SK-N-SH (cell line): ENCODE results near the gene GNG12. TPM values are rescaled to one million over a fixed set of nuclear protein-coding genes. Genes with fewer than 3 reads are reported as not detected.

ENCODE experiments used
- CTCF ChIA-PET: fragments of 300-600, 350-600 bp; formaldehyde crosslinking; extraction: SDS; loops from one replicate; lab custom pipeline; 2021; lab: Yijun Ruan, JAX
- POLR2A ChIA-PET: fragments of 350-600 bp; sonication (Branson Sonifier 250); formaldehyde crosslinking; extraction: SDS; loops from one replicate; lab custom pipeline; 2020; ENCODE audit warnings: antibody characterized with exemption, inconsistent platforms; lab: Yijun Ruan, JAX
- DNase-seq: peaks from one replicate; pipeline ENCODE4 v3.0.0; 2012
- H2AFZ ChIP-seq: fragments of 200-600 bp; sonication (generic); 2 replicates; pipeline ENCODE4 v1.8.1; 2016; ENCODE audit warnings: antibody characterized with exemption, mild to moderate bottlenecking, low read depth
- H3F3A ChIP-seq: fragments of 200-600 bp; sonication (generic); replicated peaks from 2 replicates; pipeline ENCODE3; 2016; ENCODE audit warnings: antibody characterized with exemption, mild to moderate bottlenecking; ENCODE audit not compliant: insufficient read depth
- H3K27ac ChIP-seq, 2 experiments: fragments of 200-500 bp in 1 of 2; fragments of 200-600 bp in 1 of 2; sonication (Bioruptor generic) in 1 of 2; sonication (generic), shearing (Covaris generic) in 1 of 2; 2 replicates each; pipeline versions ENCODE4 v1.5.1 to v1.6.1; 2014 to 2016; ENCODE audit warnings: low read depth in 2 of 2, inconsistent platforms in 1 of 2, low read length in 1 of 2, mild to moderate bottlenecking in 1 of 2, mixed read lengths in 1 of 2
- H3K27me3 ChIP-seq: fragments of 200-600 bp; sonication (generic), shearing (Covaris generic); 2 replicates; pipeline ENCODE4 v1.6.1; 2016; ENCODE audit warnings: mixed run types; ENCODE audit not compliant: insufficient read depth
- H3K36me3 ChIP-seq, 2 experiments: fragments of 200-500 bp in 1 of 2; fragments of 200-600 bp in 1 of 2; sonication (Bioruptor generic) in 1 of 2; sonication (generic) in 1 of 2; replicated peaks in 1 of 2; 2 replicates each; pipeline versions ENCODE3 to v1.5.1; 2014 to 2016; ENCODE audit warnings: low read length in 1 of 2, mild to moderate bottlenecking in 1 of 2; ENCODE audit not compliant: insufficient read depth in 2 of 2, control insufficient read depth in 1 of 2
- H3K4me1 ChIP-seq, 2 experiments: fragments of 200-500 bp in 1 of 2; fragments of 200-600 bp in 1 of 2; sonication (Bioruptor generic) in 1 of 2; sonication (generic), shearing (Covaris generic) in 1 of 2; 2 replicates each; pipeline versions ENCODE4 v1.5.1 to v1.6.1; 2014 to 2016; ENCODE audit warnings: low read depth in 1 of 2, low read length in 1 of 2, mixed run types in 1 of 2; ENCODE audit not compliant: insufficient read depth in 2 of 2, control insufficient read depth in 1 of 2
- H3K4me2 ChIP-seq: fragments of 200-600 bp; sonication (generic), shearing (Covaris generic); 2 replicates; pipeline ENCODE4 v1.6.1; 2017; ENCODE audit warnings: mixed run types
- H3K4me3 ChIP-seq, 2 experiments: fragments of 200-500 bp in 1 of 2; fragments of 200-600 bp in 1 of 2; sonication (Bioruptor generic) in 1 of 2; sonication (generic), shearing (Covaris generic) in 1 of 2; 2 replicates each; pipeline versions ENCODE4 v1.5.1 to v1.8.1; 2014 to 2016; ENCODE audit warnings: low read depth in 2 of 2, inconsistent platforms in 1 of 2, low read length in 1 of 2, mild to moderate bottlenecking in 1 of 2, mixed read lengths in 1 of 2, moderate library complexity in 1 of 2
- H3K79me2 ChIP-seq: fragments of 200-600 bp; sonication (generic); 2 replicates; pipeline ENCODE4 v1.8.1; 2017; ENCODE audit warnings: mild to moderate bottlenecking; ENCODE audit not compliant: insufficient read depth
- H3K9ac ChIP-seq: fragments of 200-600 bp; sonication (generic); 2 replicates; pipeline ENCODE4 v1.6.1; 2017; ENCODE audit warnings: mixed run types
- H3K9me2 ChIP-seq: fragments of 200-600 bp; sonication (generic); 2 replicates; pipeline ENCODE4 v1.6.1; 2017; ENCODE audit warnings: mixed run types
- H3K9me3 ChIP-seq: fragments of 200-600 bp; sonication (generic); 2 replicates; pipeline ENCODE4 v1.6.1; 2017; ENCODE audit warnings: mixed run types, mild to moderate bottlenecking, moderate library complexity
- H4K20me1 ChIP-seq: fragments of 200-600 bp; sonication (generic); 2 replicates; pipeline ENCODE4 v1.6.1; 2017; ENCODE audit warnings: mild to moderate bottlenecking, mixed run types; ENCODE audit not compliant: insufficient read depth
- CHD2 ChIP-seq: fragments of 150-350 bp; IDR thresholded peaks from 2 replicates; pipeline ENCODE4 v1.6.1; 2018; ENCODE audit warnings: low read length; ENCODE audit not compliant: partially characterized antibody
- ELF1 ChIP-seq: IDR thresholded peaks from 2 replicates; pipeline ENCODE4 v1.4.0; 2012
- EP300 ChIP-seq, 2 experiments: IDR thresholded peaks; 2 replicates each; pipeline versions ENCODE4 v1.4.0 to v1.6.1; 2012; ENCODE audit warnings: borderline replicate concordance in 1 of 2, low read depth in 1 of 2, low read length in 1 of 2
- EZH2phosphoT487 ChIP-seq: fragments of 200-600 bp; sonication (generic); IDR thresholded peaks from 2 replicates; pipeline ENCODE4 v1.6.1; 2017; ENCODE audit warnings: low read depth, mixed run types, mild to moderate bottlenecking, antibody characterized with exemption, moderate library complexity, borderline replicate concordance
- FOSL2 ChIP-seq: IDR thresholded peaks from 2 replicates; pipeline ENCODE4 v1.4.0; 2012; ENCODE audit warnings: low read depth, mild to moderate bottlenecking, moderate library complexity, borderline replicate concordance
- FOXJ3 ChIP-seq: sonication (generic); formaldehyde crosslinking; IDR thresholded peaks from 2 replicates; pipeline ENCODE4 v1.5.1; 2020; ENCODE audit warnings: mild to moderate bottlenecking, missing genetic modification reagents
- FOXM1 ChIP-seq: IDR thresholded peaks from 2 replicates; pipeline ENCODE4 v1.4.0; 2012; ENCODE audit warnings: low read depth, mild to moderate bottlenecking
- GATA2 ChIP-seq: sonication (generic); formaldehyde crosslinking; IDR thresholded peaks from 2 replicates; pipeline ENCODE4 v1.5.0; 2020; ENCODE audit warnings: mild to moderate bottlenecking, missing genetic modification reagents
- JUND ChIP-seq: IDR thresholded peaks from 2 replicates; pipeline ENCODE4 v1.4.0; 2012
- MEF2A ChIP-seq: IDR thresholded peaks from 2 replicates; pipeline ENCODE4 v1.4.0; 2012; ENCODE audit warnings: low read depth, borderline replicate concordance
- NFIC ChIP-seq: IDR thresholded peaks from 2 replicates; pipeline ENCODE4 v1.4.0; 2012; ENCODE audit warnings: borderline replicate concordance
- NRF1 ChIP-seq: IDR thresholded peaks from 2 replicates; pipeline ENCODE4 v1.6.1; 2012; ENCODE audit warnings: low read depth, mild to moderate bottlenecking, low read length
- POLR2AphosphoS5 ChIP-seq: IDR thresholded peaks from 2 replicates; pipeline ENCODE4 v1.6.1; 2012; ENCODE audit warnings: low read depth, low read length
- RAD21 ChIP-seq: IDR thresholded peaks from 2 replicates; pipeline ENCODE4 v1.6.1; 2012; ENCODE audit warnings: mild to moderate bottlenecking, low read length
- RCOR1 ChIP-seq: fragments of 150-350 bp; IDR thresholded peaks from 2 replicates; pipeline ENCODE4 v1.6.1; 2017; ENCODE audit warnings: antibody characterized with exemption, low read length
- RXRA ChIP-seq: IDR thresholded peaks from 2 replicates; pipeline ENCODE4 v1.4.0; 2012; ENCODE audit warnings: low read depth, mild to moderate bottlenecking, borderline replicate concordance
- SMC3 ChIP-seq: IDR thresholded peaks from 2 replicates; pipeline ENCODE4 v1.6.1; 2012; ENCODE audit warnings: low read depth, low read length, improper control_type of control experiment
- TAF1 ChIP-seq: IDR thresholded peaks from 2 replicates; pipeline ENCODE4 v1.6.1; 2012; ENCODE audit warnings: low read depth, mild to moderate bottlenecking, low read length, moderate library complexity, borderline replicate concordance
- TCF12 ChIP-seq: IDR thresholded peaks from 2 replicates; pipeline ENCODE4 v1.4.0; 2012
- TEAD4 ChIP-seq: IDR thresholded peaks from 2 replicates; pipeline ENCODE4 v1.4.0; 2012; ENCODE audit warnings: mild to moderate bottlenecking, borderline replicate concordance; ENCODE audit not compliant: insufficient read depth
- USF1 ChIP-seq: IDR thresholded peaks from 2 replicates; pipeline ENCODE4 v1.4.0; 2012; ENCODE audit warnings: low read depth, borderline replicate concordance
- USF2 ChIP-seq: fragments of 150-350 bp; IDR thresholded peaks from 2 replicates; pipeline ENCODE4 v1.6.1; 2017; ENCODE audit warnings: antibody characterized with exemption, low read length, low read depth, borderline replicate concordance
- YY1 ChIP-seq: IDR thresholded peaks from 2 replicates; pipeline ENCODE4 v1.4.0; 2012; ENCODE audit warnings: low read depth, mild to moderate bottlenecking
- ZBTB33 ChIP-seq: IDR thresholded peaks from 2 replicates; pipeline ENCODE4 v1.4.0; 2012; ENCODE audit warnings: low read depth, borderline replicate concordance
- WGBS: methylation state at CpG from one replicate; pipeline ENCODE4 v1.1.6; 2017; ENCODE audit warnings: low lambda C conversion rate; 5-methylcytosine and 5-hydroxymethylcytosine counted together
- polyA plus RNA-seq, 3 experiments: library from polyadenylated mRNA; depleted of rRNA; stranded (reverse); fragments of >200 nt; gene quantifications; 2 replicates each; pipeline ENCODE4 v1.2.3, GENCODE V29; 2012
- TF ChIP-seq, protein P1 (sequence below): IDR thresholded peaks from 2 replicates; pipeline ENCODE4 v1.4.0; 2012; ENCODE audit warnings: low read depth
- TF ChIP-seq, protein P2 (sequence below): fragments of 200-600 bp; sonication (generic); IDR thresholded peaks from 2 replicates; pipeline ENCODE4 v1.6.1; 2017; ENCODE audit warnings: antibody characterized with exemption, mild to moderate bottlenecking, moderate library complexity
- TF ChIP-seq, protein P3 (sequence below): IDR thresholded peaks from 2 replicates; pipeline ENCODE4; 2012

Gene GNG12
- polyA plus RNA-seq, 1 of the 3 experiments (the other 2 are of a cell fraction), result 41.2 TPM

- ChIA-PET CTCF (interaction anchor here (0.6 to 13.2 kb wide), 81 partner anchors 9 to 415 kb away, joined by 3 to 284 read pairs (median 6); partner anchors contain the start of gene GADD45A), POLR2A (interaction anchor here (0.5 to 1.0 kb wide), 3 partner anchors 14 to 199 kb away, joined by 3 to 4 read pairs (median 4); partner anchors contain the start of gene GADD45A)
- peaks cover 9% of the 10 kb centered on the region for H3F3A ChIP-seq
- peak; percentile 56 for DNase-seq
- H3K9me2 ChIP-seq, result no peaks in the 10 kb centered on the region
- peaks cover 5 to 10% of the 10 kb centered on the region in 2 experiments; a peak in 3 of 4 replicates for H3K4me1 ChIP-seq
- 32% methylated on average over 14 of the region's 14 CpGs for WGBS
- peak overlapping the region; percentile 38; the same call in 1 of the 2 replicates for H3K4me2 ChIP-seq
- H3K27ac ChIP-seq, result peak overlapping the region; percentile 51 to 74; a peak in 3 of 4 replicates
- no peaks in the 10 kb centered on the region for H4K20me1 ChIP-seq
- peak overlapping the region in 1 of 2 experiments; percentile 4; a peak in 1 of 4 replicates for H3K4me3 ChIP-seq
- 0 out of 2 replicates have a peak overlapping the region, but pooled peaks have one; percentile 8 for H3K9ac ChIP-seq
- H3K27me3 ChIP-seq, result no peaks in the 10 kb centered on the region
- peaks cover 0 to 12% of the 10 kb centered on the region in 2 experiments for H3K36me3 ChIP-seq
- no peak overlapping the region for H2AFZ ChIP-seq
- peaks cover 78% of the 10 kb centered on the region for H3K79me2 ChIP-seq
- H3K9me3 ChIP-seq, result no peaks in the 10 kb centered on the region
- no peak for TF ChIP-seq TAF1
- TF ChIP-seq TCF12, result 0 out of 2 replicates have a peak, but pooled peaks have one; percentile 0
- peak; percentile 69 for TF ChIP-seq SMC3
- TF ChIP-seq, protein P1, sequence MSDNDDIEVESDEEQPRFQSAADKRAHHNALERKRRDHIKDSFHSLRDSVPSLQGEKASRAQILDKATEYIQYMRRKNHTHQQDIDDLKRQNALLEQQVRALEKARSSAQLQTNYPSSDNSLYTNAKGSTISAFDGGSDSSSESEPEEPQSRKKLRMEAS, result no peak
- TF ChIP-seq FOXJ3 (CRISPR knock-in tag), result no peak
- no peak for TF ChIP-seq FOXM1
- peak; percentile 87 for TF ChIP-seq RAD21
- TF ChIP-seq EZH2phosphoT487, result no peak
- TF ChIP-seq USF1, result no peak
- TF ChIP-seq, protein P2, sequence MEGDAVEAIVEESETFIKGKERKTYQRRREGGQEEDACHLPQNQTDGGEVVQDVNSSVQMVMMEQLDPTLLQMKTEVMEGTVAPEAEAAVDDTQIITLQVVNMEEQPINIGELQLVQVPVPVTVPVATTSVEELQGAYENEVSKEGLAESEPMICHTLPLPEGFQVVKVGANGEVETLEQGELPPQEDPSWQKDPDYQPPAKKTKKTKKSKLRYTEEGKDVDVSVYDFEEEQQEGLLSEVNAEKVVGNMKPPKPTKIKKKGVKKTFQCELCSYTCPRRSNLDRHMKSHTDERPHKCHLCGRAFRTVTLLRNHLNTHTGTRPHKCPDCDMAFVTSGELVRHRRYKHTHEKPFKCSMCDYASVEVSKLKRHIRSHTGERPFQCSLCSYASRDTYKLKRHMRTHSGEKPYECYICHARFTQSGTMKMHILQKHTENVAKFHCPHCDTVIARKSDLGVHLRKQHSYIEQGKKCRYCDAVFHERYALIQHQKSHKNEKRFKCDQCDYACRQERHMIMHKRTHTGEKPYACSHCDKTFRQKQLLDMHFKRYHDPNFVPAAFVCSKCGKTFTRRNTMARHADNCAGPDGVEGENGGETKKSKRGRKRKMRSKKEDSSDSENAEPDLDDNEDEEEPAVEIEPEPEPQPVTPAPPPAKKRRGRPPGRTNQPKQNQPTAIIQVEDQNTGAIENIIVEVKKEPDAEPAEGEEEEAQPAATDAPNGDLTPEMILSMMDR, result peak; percentile 94
- TF ChIP-seq USF2, result no peak
- no peak for TF ChIP-seq ZBTB33
- no peak for TF ChIP-seq FOSL2
- TF ChIP-seq, protein P3, sequence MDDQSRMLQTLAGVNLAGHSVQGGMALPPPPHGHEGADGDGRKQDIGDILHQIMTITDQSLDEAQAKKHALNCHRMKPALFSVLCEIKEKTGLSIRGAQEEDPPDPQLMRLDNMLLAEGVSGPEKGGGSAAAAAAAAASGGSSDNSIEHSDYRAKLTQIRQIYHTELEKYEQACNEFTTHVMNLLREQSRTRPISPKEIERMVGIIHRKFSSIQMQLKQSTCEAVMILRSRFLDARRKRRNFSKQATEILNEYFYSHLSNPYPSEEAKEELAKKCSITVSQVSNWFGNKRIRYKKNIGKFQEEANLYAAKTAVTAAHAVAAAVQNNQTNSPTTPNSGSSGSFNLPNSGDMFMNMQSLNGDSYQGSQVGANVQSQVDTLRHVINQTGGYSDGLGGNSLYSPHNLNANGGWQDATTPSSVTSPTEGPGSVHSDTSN, result 0 out of 2 replicates have a peak, but pooled peaks have one; percentile 30
- TF ChIP-seq JUND, result no peak
- no peak for TF ChIP-seq MEF2A
- no peak for TF ChIP-seq NRF1
- TF ChIP-seq GATA2 (CRISPR knock-in tag), result no peak
- no peak for TF ChIP-seq CHD2
- no peak for TF ChIP-seq RCOR1
- no peak for TF ChIP-seq NFIC
- TF ChIP-seq YY1, result no peak
- TF ChIP-seq ELF1, result no peak
- no peak for TF ChIP-seq TEAD4
- TF ChIP-seq RXRA, result no peak
- no peak for TF ChIP-seq POLR2AphosphoS5
- no peak for TF ChIP-seq EP300 (IDR thresholded peaks at IDR 0.05; ENCODE audit: borderline replicate concordance in 1 of 2, low read depth in 1 of 2, low read length in 1 of 2)
These were observed 73.0 kb downstream of the GNG12 start for GRCh38 chr1:67760030-67760821.
